Tracheal epithelial cell (primary cell): ENCODE measurements around the gene P4HA2. TPM values are rescaled to one million over a fixed set of nuclear protein-coding genes. Genes with fewer than 3 reads are reported as not detected.

ENCODE experiments used
- total RNA-seq: library from RNA; depleted of rRNA; stranded (reverse); fragments of >200 nt; gene quantifications from 2 replicates; pipeline ENCODE4 v1.2.1, GENCODE V29; 2014

Gene P4HA2
- 128 and 324 TPM in 2 replicates for total RNA-seq

DNA sequence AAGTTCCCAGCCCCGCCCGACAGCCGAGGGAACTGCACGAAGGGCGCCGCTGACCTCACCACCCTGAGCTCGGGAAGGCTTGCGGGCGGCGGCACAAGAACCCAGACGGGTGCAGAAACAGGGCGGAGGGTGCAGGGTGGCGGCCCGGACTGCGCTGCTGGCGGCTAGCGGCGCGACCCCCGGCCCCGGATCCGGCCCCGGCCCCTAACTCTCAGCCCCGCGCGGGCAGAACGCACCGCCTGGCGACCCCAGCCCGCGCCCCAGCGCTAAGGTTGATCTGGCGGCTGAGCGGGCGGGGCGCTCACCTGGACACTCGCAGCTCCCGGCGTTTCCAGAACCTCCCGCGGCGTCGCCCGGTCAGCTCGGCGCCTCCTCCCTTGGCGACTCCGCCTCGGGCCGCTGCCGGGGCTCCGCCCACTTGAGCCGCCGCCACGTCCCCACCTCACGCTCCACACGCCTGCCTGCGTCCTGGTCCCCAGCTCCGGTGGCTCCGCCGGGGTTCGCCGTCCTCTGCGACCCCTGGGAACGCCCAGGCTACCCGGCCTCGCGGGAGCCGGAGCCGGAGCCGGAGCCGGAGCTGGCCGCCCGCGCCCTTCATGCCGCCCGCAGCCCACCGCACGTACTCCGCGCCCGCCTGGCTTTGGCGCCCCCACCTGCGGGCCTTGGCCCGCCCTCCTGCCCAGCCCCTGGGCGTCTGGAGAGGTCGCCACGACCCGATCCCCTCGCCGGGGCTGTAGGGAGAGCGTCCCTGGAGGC is at the start of gene P4HA2:
P4HA2 (minus strand) TSS at position 369 of the 756 bp plus-strand sequence. CDS start 9,227 bp downstream, outside the sequence.

DNA sequence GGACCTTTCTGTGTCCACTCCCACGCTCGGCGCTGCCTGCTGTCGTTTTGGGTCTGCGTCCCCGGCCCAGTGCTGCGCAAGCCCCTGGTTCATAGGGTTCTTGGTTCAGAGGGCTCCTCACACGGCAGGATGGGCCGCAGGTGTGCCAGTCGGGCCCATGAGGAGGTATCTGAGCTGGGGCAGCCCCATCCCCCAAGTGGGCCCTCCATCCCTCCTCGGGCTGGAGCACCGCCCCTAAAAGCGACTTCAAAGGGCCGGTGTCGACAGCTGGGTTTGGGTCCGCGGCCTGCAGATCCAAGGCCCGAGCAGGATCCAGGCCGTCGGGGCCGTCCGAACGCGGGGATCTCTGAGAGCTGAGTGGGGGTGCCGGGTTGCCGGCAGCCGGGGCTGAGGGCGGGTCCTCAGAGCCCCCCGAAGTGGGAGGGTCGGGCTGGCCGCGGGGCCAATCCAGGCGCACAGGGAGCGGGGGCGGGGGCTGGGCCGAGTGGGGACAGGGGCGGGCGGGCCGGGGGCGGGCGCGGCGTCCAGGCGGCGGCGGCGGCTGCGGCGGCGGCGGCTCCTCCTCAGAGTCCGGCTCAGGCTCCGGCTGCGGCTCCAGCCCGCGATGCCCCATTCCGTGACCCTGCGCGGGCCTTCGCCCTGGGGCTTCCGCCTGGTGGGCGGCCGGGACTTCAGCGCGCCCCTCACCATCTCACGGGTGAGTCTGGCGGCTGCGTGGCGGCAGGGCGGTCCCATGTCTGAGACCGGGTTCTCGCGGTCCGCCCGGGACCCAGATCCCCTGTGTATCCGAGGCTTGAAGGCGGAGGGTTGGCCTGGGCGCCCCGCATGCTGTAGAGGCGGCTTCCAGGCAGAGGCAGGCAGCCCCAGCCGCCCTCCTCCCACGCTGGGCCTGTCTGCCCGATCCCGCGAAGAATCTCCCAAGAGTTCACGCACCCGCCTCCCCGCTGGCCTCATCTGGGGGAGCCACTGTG is 29.8 kb upstream of the P4HA2 start, which contains the start of gene PDLIM4:
PDLIM4 (plus strand) TSS at position 566 of the 971 bp plus-strand sequence; CDS start at position 605, 39 bp downstream.

Other genes with a start within 250 kb of the P4HA2 start
- gene ACSL6, start 216.2 kb downstream of the P4HA2 start, total RNA-seq = 0.24 TPM in 1 of 2 replicates, not detected in the other
- not detected in 2 replicates for gene IL3, start 167.2 kb downstream of the P4HA2 start, total RNA-seq
- gene CSF2, start 154.1 kb downstream of the P4HA2 start, total RNA-seq = 69.2 TPM in 1 of 2 replicates, not detected in the other
- 33.7 and 147 TPM in 2 replicates for gene PDLIM4, start 29.8 kb upstream of the P4HA2 start, total RNA-seq
- under 0.01 and 2.9 TPM in 2 replicates for gene SLC22A4, start 66.5 kb upstream of the P4HA2 start, total RNA-seq
- 7.7 and 12.5 TPM in 2 replicates for gene SLC22A5, start 141.9 kb upstream of the P4HA2 start, total RNA-seq